ENCODE results near the gene ABCA7. TPM values are rescaled to one million over a fixed set of nuclear protein-coding genes. Genes with fewer than 3 reads are reported as not detected.

Gene ABCA7
- total and polyA plus RNA-seq, 2 of the 13 experiments (the other 11 are each of a cell fraction or from before 2014, with no cell fraction given): 4.4 to 32.4 TPM

- no peak for TF ChIP-seq AKNA (CRISPR knock-in tag; IDR thresholded peaks at IDR 0.05; ENCODE audit: borderline replicate concordance)
- no peak for TF ChIP-seq ZNF264 (CRISPR knock-in tag; IDR thresholded peaks at IDR 0.05)
- TF ChIP-seq SYNCRIP (IDR thresholded peaks at IDR 0.05; ENCODE audit: insufficient read depth, low read depth, low read length): no peak
- peak; percentile 74 for TF ChIP-seq CHD2 (IDR thresholded peaks at IDR 0.05; ENCODE audit: low read depth, low read length)
- no peak for TF ChIP-seq PHF20 (CRISPR knock-in tag; IDR thresholded peaks at IDR 0.05)
- no peak for TF ChIP-seq ZBTB4 (CRISPR knock-in tag; IDR thresholded peaks at IDR 0.05; ENCODE audit: borderline replicate concordance)
- no peak for TF ChIP-seq NFATC3 (CRISPR knock-in tag; IDR thresholded peaks at IDR 0.05)
- TF ChIP-seq FOXA3 (CRISPR knock-in tag; IDR thresholded peaks at IDR 0.05): no peak; the same call in 1 of the 2 replicates
- no peak for TF ChIP-seq GPBP1L1 (CRISPR knock-in tag; IDR thresholded peaks at IDR 0.05)
- TF ChIP-seq MED8 (CRISPR knock-in tag; IDR thresholded peaks at IDR 0.05; ENCODE audit: insufficient replicate concordance): no peak
- TF ChIP-seq ZNF160 (CRISPR knock-in tag; IDR thresholded peaks at IDR 0.05): no peak
- TF ChIP-seq DNMT3B (CRISPR knock-in tag; conservative IDR thresholded peaks at IDR 0.05): no peak
- TF ChIP-seq NFYB (CRISPR knock-in tag; IDR thresholded peaks at IDR 0.05): peak; percentile 99
- no peak for TF ChIP-seq ASH2L (IDR thresholded peaks at IDR 0.05; ENCODE audit: insufficient read length, low read depth, low read length)
- TF ChIP-seq RFX3 (CRISPR knock-in tag; IDR thresholded peaks at IDR 0.05): no peak
- TF ChIP-seq XBP1 (CRISPR knock-in tag; IDR thresholded peaks at IDR 0.05): no peak
- TF ChIP-seq ZNF496 (CRISPR knock-in tag; IDR thresholded peaks at IDR 0.05; ENCODE audit: insufficient replicate concordance): no peak
- TF ChIP-seq ZNF225 (CRISPR knock-in tag; IDR thresholded peaks at IDR 0.05): no peak; the same call in 1 of the 2 replicates
- no peak for TF ChIP-seq DDIT3 (CRISPR knock-in tag; IDR thresholded peaks at IDR 0.05)
Measured at GRCh38 chr19:1039646-1040475, at the start of gene ABCA7 (continued).

Data from HepG2 (cell line).